Activated CD4-positive, alpha-beta T cell treated with anti-CD3 and anti-CD28 coated beads, Interleukin-2, amount 10 ng/mL, durations not matched to agents 7 days and 5 days (primary cell): Measurements from ENCODE around the gene UBE2H. TPM values are rescaled to one million over a fixed set of nuclear protein-coding genes. Genes with fewer than 3 reads are reported as not detected.
A peak's percentile ranks its signal among the peaks of the same experiment; 100 is the strongest.
"Not testable (repeated sequence)": the region's sequence is repeated elsewhere in the genome, so short reads cannot be mapped to it uniquely, and the experiment has no call there.

ENCODE experiments used
- CTCF ChIA-PET: fragments of 350-600 bp; sonication (Branson Sonifier 250); formaldehyde crosslinking; loops from one replicate; lab custom pipeline; 2021; ENCODE audit warnings: antibody characterized with exemption; lab: Charles Lee
- POLR2A ChIA-PET: fragments of 350-600 bp; sonication (Branson Sonifier 250); formaldehyde crosslinking; loops from one replicate; lab custom pipeline; 2021; ENCODE audit warnings: antibody characterized with exemption; lab: Charles Lee
- DNase-seq: peaks from one replicate; pipeline ENCODE4 v3.0.0-alpha.2; 2020
- H3K27ac Mint-ChIP-seq: one replicate; pipeline ENCODE4 v1.8.0; 2021; ENCODE audit warnings: mild to moderate bottlenecking, moderate library complexity, mixed read lengths
- H3K27me3 Mint-ChIP-seq: one replicate; pipeline ENCODE4 v1.8.0; 2021; ENCODE audit warnings: mixed read lengths
- H3K36me3 Mint-ChIP-seq: one replicate; pipeline ENCODE4 v1.8.0; 2021; ENCODE audit warnings: low read depth, mixed read lengths
- H3K4me1 Mint-ChIP-seq: one replicate; pipeline ENCODE4 v1.8.0; 2021; ENCODE audit warnings: mixed read lengths
- H3K4me3 Mint-ChIP-seq: one replicate; pipeline ENCODE4 v1.8.0; 2021; ENCODE audit warnings: mild to moderate bottlenecking, moderate library complexity, mixed read lengths
- H3K9me3 Mint-ChIP-seq: one replicate; pipeline ENCODE4 v1.8.0; 2021; ENCODE audit warnings: mixed read lengths
- total RNA-seq, 2 experiments: library from RNA; stranded (reverse); gene quantifications; one replicate each; pipeline ENCODE4 v1.2.3, GENCODE V29; 2021

Gene UBE2H
- total RNA-seq, 2 experiments from 2014 or later = 34.9 to 40.3 TPM

GRCh38 chr7:129828078-129828762, 124.5 kb downstream of the UBE2H start:
- Mint-ChIP-seq H3K27ac (no peak overlapping the region), H3K36me3 (no peaks in the 10 kb centered on the region), H3K9me3 (no peaks in the 10 kb centered on the region), H3K4me3 (no peak overlapping the region), H3K27me3 (no peaks in the 10 kb centered on the region), H3K4me1 (peaks cover 25% of the 10 kb centered on the region)
- ChIA-PET CTCF (interaction anchor here (1.2 to 1.3 kb wide), 2 partner anchors 33 to 606 kb away, joined by 3 to 4 read pairs; no protein-coding TSS in a partner anchor), POLR2A (interaction anchor here (0.5 kb wide), 1 partner anchor 870 kb away, joined by 3 read pairs; no protein-coding TSS in a partner anchor)
- no peak for DNase-seq

GRCh38 chr7:129827467-129827990, 125.2 kb downstream of the UBE2H start:
- no peaks in the 10 kb centered on the region for H3K36me3 Mint-ChIP-seq
- no peak overlapping the region for H3K27ac Mint-ChIP-seq
- POLR2A ChIA-PET = no interaction called here
- H3K27me3 Mint-ChIP-seq = no peaks in the 10 kb centered on the region
- DNase-seq = no peak
- H3K9me3 Mint-ChIP-seq = no peaks in the 10 kb centered on the region
- peaks cover 25% of the 10 kb centered on the region for H3K4me1 Mint-ChIP-seq
- H3K4me3 Mint-ChIP-seq = no peak overlapping the region
- CTCF ChIA-PET = no interaction called here

- H3K27me3 Mint-ChIP-seq, H3K27ac Mint-ChIP-seq, H3K36me3 Mint-ChIP-seq, H3K4me3 Mint-ChIP-seq, DNase-seq, H3K9me3 Mint-ChIP-seq, POLR2A ChIA-PET: not testable (repeated sequence)
- CTCF ChIA-PET = interaction anchor here (1.4 to 2.5 kb wide), 2 partner anchors 10 to 183 kb away, joined by 6 to 22 read pairs; no protein-coding TSS in a partner anchor
- H3K4me1 Mint-ChIP-seq = peaks cover 25% of the 10 kb centered on the region
These were observed 125.9 kb downstream of the UBE2H start for GRCh38 chr7:129826895-129827294.

GRCh38 chr7:129825209-129825970, 127.4 kb downstream of the UBE2H start:
- peak; percentile 87 for DNase-seq
- Mint-ChIP-seq H3K27me3 (no peaks in the 10 kb centered on the region), H3K9me3 (no peaks in the 10 kb centered on the region), H3K27ac (peak overlapping the region; percentile 84), H3K4me3 (peak overlapping the region; percentile 86), H3K4me1 (peaks cover 22% of the 10 kb centered on the region), H3K36me3 (no peaks in the 10 kb centered on the region)
- ChIA-PET POLR2A (no interaction called here), CTCF (interaction anchor here (0.6 to 2.5 kb wide), 19 partner anchors 8 to 815 kb away, joined by 3 to 22 read pairs (median 3); partner anchors contain the start of gene STRIP2)

- no peaks in the 10 kb centered on the region for H3K9me3 Mint-ChIP-seq
- H3K36me3 Mint-ChIP-seq = no peaks in the 10 kb centered on the region
- H3K27ac Mint-ChIP-seq = peak overlapping the region; percentile 84
- H3K4me1 Mint-ChIP-seq = peaks cover 15% of the 10 kb centered on the region
- DNase-seq = peak; percentile 39
- no peaks in the 10 kb centered on the region for H3K27me3 Mint-ChIP-seq
- H3K4me3 Mint-ChIP-seq = peak overlapping the region; percentile 86
- ChIA-PET POLR2A (no interaction called here), CTCF (interaction anchor here (0.6 to 2.5 kb wide), 23 partner anchors 8 to 815 kb away, joined by 3 to 22 read pairs (median 3); partner anchors contain the start of gene STRIP2)
These were observed 128.2 kb downstream of the UBE2H start for GRCh38 chr7:129824291-129825208.

- not testable (repeated sequence) for H3K4me3 Mint-ChIP-seq, H3K27ac Mint-ChIP-seq, H3K36me3 Mint-ChIP-seq, DNase-seq, H3K9me3 Mint-ChIP-seq, H3K27me3 Mint-ChIP-seq
- ChIA-PET POLR2A (interaction anchor here (0.6 to 0.7 kb wide), 2 partner anchors 38 to 154 kb away, joined by 3 to 4 read pairs; no protein-coding TSS in a partner anchor), CTCF (interaction anchor here (0.6 to 1.0 kb wide), 3 partner anchors 50 to 605 kb away, joined by 3 to 6 read pairs (median 4); no protein-coding TSS in a partner anchor)
- H3K4me1 Mint-ChIP-seq = peaks cover 10% of the 10 kb centered on the region
These were observed 129.6 kb downstream of the UBE2H start for GRCh38 chr7:129823143-129823542.

- POLR2A ChIA-PET = no interaction called here
- no peak for DNase-seq
- no peak overlapping the region for H3K4me3 Mint-ChIP-seq
- no peaks in the 10 kb centered on the region for H3K36me3 Mint-ChIP-seq
- CTCF ChIA-PET = interaction anchor here (0.5 to 1.2 kb wide), 3 partner anchors 36 to 603 kb away, joined by 3 to 4 read pairs (median 4); no protein-coding TSS in a partner anchor
- H3K4me1 Mint-ChIP-seq = peaks cover 10% of the 10 kb centered on the region
- peaks cover 10% of the 10 kb centered on the region for H3K9me3 Mint-ChIP-seq
- no peak overlapping the region for H3K27ac Mint-ChIP-seq
- peaks cover 4% of the 10 kb centered on the region for H3K27me3 Mint-ChIP-seq
These were observed 131.3 kb downstream of the UBE2H start for GRCh38 chr7:129821476-129821875.

- H3K4me1 Mint-ChIP-seq = no peaks in the 10 kb centered on the region
- peaks cover 10% of the 10 kb centered on the region for H3K9me3 Mint-ChIP-seq
- no peaks in the 10 kb centered on the region for H3K36me3 Mint-ChIP-seq
- ChIA-PET CTCF (interaction anchor here (1.6 kb wide), 1 partner anchor 8 kb away, joined by 10 read pairs; no protein-coding TSS in a partner anchor), POLR2A (interaction anchor here (0.5 kb wide), 1 partner anchor 530 kb away, joined by 3 read pairs; no protein-coding TSS in a partner anchor)
- H3K27me3 Mint-ChIP-seq = peaks cover 13% of the 10 kb centered on the region
- no peak overlapping the region for H3K4me3 Mint-ChIP-seq
- no peak overlapping the region for H3K27ac Mint-ChIP-seq
- DNase-seq = no peak
These were observed 136.0 kb downstream of the UBE2H start for GRCh38 chr7:129816742-129817141.

GRCh38 chr7:129807863-129808262, 144.9 kb downstream of the UBE2H start:
- H3K9me3 Mint-ChIP-seq = no peaks in the 10 kb centered on the region
- no peaks in the 10 kb centered on the region for H3K36me3 Mint-ChIP-seq
- H3K27ac Mint-ChIP-seq = no peak overlapping the region
- no peaks in the 10 kb centered on the region for H3K4me1 Mint-ChIP-seq
- no peak for DNase-seq
- ChIA-PET POLR2A (no interaction called here), CTCF (interaction anchor here (0.6 kb wide), 1 partner anchor 419 kb away, joined by 4 read pairs; no protein-coding TSS in a partner anchor)
- H3K27me3 Mint-ChIP-seq = peaks cover 6% of the 10 kb centered on the region
- no peak overlapping the region for H3K4me3 Mint-ChIP-seq

GRCh38 chr7:129804890-129805719, 147.7 kb downstream of the UBE2H start:
- DNase-seq = no peak
- CTCF ChIA-PET = no interaction called here
- H3K4me1 Mint-ChIP-seq = no peaks in the 10 kb centered on the region
- POLR2A ChIA-PET = no interaction called here
- no peak overlapping the region for H3K27ac Mint-ChIP-seq
- no peaks in the 10 kb centered on the region for H3K9me3 Mint-ChIP-seq
- no peaks in the 10 kb centered on the region for H3K27me3 Mint-ChIP-seq
- no peak overlapping the region for H3K4me3 Mint-ChIP-seq
- no peaks in the 10 kb centered on the region for H3K36me3 Mint-ChIP-seq
